Liver (tissue), 3 donors: Measurements from ENCODE around the gene MIDN.

ENCODE experiments used
- TAF1 ChIP-seq: conservative IDR thresholded peaks from 2 replicates; pipeline ENCODE4 v1.6.1; 2016; ENCODE audit warnings: antibody characterized with exemption, mild to moderate bottlenecking
- YY1 ChIP-seq: IDR thresholded peaks from 2 replicates; pipeline ENCODE4 v1.6.1; 2016; ENCODE audit warnings: antibody characterized with exemption, mild to moderate bottlenecking
- TF ChIP-seq, protein P1 (sequence below): fragments of 150-350 bp; IDR thresholded peaks from 2 replicates; pipeline ENCODE4 v1.5.1; 2017; ENCODE audit warnings: improper control_type of control experiment, low read depth, low read length; ENCODE audit not compliant: missing input control
- donor health status: healthy.
- donor health status: healthy.

DNA sequence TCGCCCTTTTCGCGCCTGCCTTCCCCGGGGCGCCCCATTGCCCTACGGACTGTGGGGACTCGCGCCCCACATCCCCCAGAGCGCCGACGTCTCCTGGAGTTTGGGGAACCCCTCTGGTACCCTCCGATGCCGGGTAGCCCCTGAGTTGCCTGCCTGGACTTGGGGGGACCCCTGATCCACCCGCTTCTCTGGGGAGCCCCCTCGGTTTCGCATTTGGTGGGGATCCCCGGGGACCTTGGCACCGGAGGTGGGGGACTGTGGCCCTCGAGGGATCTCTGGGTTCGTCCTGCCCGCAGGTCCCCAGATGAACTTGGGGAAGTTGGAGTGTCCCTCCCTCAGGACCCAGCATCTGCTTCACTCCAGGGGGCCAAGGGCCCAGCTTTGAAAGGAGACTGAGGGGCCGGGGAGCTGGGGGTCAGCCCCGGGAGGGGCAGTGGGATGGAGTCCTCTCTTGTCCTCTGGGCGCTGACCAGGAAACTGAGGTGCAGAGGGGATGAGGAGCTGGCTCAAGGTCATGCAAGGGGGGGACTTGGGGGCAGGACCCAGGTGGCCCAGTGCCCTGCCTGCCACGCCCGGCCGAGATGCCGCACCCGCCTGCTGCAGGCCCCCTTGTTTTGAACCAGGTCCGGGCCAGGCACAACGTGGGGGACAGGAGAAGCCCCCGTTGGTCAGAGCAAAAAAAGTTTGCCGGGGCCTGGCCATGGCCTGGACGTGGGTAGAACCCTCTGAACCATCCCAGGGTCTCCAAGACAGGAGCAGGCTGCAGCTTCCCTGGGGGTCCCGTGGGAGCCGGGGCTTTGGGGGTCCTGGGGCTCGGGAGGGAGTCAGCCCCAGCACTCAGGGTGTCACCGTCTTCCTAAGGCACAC is 38.3 kb downstream of the MIDN start:
- TF ChIP-seq, protein P1, sequence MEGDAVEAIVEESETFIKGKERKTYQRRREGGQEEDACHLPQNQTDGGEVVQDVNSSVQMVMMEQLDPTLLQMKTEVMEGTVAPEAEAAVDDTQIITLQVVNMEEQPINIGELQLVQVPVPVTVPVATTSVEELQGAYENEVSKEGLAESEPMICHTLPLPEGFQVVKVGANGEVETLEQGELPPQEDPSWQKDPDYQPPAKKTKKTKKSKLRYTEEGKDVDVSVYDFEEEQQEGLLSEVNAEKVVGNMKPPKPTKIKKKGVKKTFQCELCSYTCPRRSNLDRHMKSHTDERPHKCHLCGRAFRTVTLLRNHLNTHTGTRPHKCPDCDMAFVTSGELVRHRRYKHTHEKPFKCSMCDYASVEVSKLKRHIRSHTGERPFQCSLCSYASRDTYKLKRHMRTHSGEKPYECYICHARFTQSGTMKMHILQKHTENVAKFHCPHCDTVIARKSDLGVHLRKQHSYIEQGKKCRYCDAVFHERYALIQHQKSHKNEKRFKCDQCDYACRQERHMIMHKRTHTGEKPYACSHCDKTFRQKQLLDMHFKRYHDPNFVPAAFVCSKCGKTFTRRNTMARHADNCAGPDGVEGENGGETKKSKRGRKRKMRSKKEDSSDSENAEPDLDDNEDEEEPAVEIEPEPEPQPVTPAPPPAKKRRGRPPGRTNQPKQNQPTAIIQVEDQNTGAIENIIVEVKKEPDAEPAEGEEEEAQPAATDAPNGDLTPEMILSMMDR: no peak
- no peak for TF ChIP-seq YY1
- TF ChIP-seq TAF1: no peak
